Posterior cingulate gyrus (tissue), 11 donors: ENCODE results near the gene COBL.

Source experiments
- DNase-seq, 10 donors: peaks; one replicate each; pipeline versions ENCODE4 v3.0.0 to v3.0.0-alpha.2; 2020 to 2021; ENCODE audit warnings: mixed read lengths in 3 of 10
- intact Hi-C: fragments of 100-400 bp; cut with DNase I; formaldehyde crosslinking; loops from one replicate; pipeline ENCODE4 v1.15.1; 2023

The COBL gene

DNA sequence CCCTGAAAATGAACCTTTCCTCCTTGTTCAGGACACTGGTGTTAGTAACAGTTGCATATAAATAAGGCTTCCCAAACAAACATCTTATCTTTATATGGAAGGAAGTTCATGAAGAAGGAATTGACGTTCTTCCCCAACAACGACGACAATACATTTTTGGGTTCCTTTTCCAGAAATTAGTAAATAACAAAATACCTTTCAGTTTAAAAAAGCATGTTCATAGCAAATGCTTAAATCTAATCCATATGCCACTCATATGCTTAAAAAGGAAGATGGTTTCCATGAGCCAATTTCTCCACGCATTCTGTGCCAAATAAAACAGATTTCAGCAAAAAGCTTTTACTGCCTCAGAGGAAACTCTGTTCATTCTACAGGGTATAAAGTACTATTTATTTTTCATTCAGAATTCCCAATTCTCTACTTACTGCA is 182.6 kb downstream of the COBL start:
- intact Hi-C loops, result no loop called here
- DNase-seq, result no peak

DNA sequence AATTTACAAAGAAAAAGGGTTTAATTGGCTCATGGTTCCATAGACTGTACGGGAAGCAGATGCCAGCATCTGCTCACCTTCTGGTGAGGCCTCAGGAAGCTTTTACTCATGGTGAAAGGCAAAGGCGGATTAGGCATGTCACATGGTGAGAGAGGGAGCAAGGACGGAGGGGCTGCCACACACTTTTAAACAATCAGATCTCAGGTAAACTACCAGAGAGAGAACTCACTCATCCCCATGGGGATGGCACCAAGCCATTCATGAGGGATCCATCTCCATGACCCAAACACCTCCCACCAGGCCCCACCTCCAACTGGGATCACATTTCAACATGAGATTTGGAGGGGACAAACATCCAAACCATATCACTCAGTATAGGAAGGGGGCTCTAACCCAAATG is 183.9 kb downstream of the COBL start:
- intact Hi-C loops, result no loop called here
- no peak for DNase-seq

DNA sequence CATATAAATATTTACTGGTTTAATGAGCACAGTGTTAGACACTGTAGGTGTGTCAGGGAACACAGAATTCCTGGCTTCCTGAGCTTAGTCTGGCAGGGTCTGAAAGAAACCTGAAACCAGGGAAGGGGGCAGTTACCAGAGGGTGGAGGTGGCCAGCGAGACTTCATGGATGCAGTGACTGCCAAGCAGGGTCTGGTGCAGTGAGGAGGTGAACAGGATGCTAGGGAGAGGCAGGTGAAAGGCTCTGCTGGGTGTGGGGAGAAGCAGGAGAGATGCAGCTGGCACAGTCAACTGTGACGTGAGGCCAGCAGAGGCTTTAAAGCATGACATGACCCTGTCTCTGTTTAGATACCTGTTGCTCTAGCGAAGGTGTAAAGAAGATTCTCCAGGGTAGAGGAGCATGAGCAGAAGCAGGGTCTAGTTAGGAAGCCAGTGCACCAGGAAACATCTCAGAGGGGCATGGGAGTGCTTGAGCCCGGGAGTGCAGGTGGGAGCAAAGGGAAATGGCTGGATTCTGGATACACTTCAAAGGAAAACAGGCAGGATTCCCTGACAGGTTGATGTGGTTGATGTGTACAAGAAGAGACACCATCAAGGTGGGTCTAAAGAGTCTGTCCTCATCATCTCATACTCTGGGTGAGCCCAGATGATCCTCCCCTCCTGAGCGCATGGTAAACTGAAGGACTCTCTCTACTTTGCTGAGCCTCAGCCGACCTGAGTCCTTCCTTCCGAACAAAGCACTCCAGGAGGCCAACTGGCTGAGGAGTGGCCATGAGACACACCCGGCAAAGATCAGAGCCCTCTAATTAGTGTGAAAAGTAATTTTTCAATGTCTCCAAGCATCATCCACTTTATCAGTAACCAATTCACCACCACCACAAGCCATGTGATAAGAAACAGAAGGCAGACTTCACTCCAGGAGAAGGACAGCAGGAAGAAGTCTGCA is 186.8 kb downstream of the COBL start:
- intact Hi-C loops, result no loop called here

DNA sequence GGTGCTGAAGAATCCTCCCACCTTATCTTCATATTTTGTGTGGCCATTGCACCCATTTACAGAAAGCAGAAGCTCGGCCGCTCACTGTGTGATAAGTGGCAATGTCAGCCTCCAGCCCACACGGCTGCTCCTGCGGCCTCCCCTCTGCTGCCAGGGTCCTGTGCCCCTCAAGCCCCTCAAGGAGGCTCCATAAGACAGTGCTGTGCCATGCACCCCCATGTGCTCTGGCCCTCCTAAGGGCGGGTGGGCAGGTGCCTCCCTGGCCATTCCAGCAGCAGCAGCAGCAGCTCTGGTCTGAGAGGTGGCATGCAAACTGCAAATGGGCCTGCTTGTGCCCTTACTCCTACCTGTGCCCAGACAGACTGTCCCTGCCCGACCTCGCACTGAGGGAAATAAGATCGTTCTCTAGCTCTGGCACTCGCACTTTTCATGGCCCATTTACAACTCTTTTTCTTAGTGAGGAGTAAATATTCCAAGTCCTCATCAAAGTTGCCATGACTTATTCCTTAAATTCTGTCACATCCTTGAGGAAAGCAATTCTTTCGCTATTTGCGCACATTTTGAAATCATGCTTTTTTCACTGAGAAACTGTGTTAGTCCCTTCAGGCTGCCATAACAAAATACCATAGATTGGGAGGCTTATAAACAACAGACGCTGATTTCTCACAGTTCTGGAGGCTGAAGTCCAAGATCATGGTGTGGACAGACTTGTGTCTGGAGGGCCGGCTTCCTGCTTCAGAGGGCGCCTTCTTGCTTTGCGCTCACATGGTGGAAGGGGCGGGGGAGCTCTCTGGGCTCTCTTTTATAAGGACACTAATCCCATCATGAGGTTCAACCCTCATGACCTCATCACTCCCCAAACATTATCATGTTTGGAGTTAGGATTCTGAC is 187.8 kb downstream of the COBL start:
- peak in 1 of 10 donors; percentile 54 for DNase-seq
- intact Hi-C loops, result no loop called here

More for the DNA sequence above, 186.8 kb downstream of the COBL start:
- peak in 1 of 10 donors; percentile 52 for DNase-seq

DNA sequence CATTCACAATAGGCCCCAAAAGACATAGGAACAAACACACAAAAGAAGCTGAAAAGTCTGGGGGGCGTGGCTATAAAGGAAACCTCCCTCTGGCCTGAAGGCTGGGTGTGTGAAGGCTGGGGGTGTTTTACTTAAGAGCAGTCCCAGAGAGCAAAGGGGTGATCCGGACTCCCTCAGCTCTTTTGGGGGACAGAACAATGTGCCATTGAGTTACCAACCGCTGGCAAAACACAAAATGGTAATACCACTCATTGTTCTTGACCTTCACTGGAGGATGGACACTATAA is 189.0 kb downstream of the COBL start:
- intact Hi-C loops, result no loop called here
- peak in 1 of 10 donors; percentile 16 for DNase-seq

DNA sequence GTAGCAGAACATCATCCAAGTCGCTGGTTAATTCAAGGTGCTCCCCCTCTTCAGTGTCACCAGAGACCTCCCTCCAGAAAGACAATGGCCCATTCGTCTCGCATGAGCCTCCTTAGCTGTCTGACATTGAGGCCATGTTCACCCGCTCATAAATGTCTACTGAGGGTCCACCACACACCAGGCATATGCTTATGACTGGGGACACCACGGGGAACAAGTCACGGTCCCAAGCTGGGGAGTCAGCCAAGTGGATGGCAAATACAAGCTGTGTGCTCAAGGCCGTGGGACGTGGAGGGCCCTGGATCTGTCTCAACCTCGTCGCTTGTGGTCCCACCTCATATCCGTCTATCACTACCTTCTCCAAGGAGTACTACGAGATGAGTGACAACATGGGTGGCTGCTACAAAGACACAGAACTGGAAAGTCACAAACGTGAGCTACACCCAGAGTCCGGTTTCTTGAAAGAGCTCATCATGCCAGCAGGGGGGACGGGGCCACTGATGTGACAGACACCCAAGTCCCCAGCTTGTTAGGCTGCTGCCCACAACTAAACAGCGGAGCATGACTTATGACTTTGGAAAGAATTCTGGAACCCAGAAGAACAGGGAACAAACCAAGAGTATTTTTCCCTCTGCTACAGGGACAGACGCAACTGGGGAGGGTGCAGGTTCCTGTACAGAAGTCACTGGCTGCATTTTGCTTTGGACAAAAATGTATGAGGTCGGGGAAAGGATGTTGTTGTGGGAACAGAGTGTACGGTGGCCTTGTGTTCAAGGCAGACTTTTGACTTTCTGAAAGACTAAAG is 189.6 kb downstream of the COBL start:
- intact Hi-C loops, result no loop called here
- DNase-seq, result no peak

DNA sequence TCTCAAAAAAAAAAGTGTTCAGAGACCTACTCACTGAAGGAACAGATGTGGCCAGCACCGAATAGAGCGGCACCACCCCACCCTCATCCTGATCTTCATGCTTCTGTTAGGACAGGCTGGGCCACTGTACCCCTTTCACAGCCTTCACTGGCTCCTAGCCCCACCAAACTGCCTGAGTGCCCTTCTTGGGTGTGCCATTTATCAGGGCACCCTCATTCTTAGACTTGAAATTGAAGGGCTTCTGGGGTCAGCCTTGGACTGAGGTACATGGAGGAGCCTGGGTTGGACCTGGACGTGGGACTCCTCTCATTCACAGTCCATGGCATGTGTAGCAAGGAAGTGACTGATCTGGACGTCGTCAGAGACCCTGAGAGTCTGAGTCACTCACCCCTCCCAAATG is 190.3 kb downstream of the COBL start:
- DNase-seq, result no peak
- intact Hi-C loops, result no loop called here

DNA sequence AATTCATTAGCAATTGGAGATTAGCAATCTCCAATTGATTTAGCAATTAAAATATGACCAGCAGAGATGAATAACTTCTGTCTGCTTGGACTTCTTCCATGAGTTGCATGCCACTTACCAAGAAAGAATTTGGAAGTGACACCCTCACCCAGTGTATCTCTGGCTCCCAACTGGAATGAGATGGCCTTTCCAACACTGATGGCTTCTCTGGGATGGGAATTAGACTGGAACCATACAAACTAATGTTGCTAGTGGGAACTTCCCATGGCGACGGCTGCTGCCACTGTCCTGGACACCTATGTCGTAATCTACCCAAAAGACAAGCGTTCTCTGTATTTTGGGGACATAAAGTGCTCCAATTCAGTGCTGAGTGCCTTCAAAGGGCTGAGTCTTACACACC is 192.3 kb downstream of the COBL start:
- no peak for DNase-seq
- intact Hi-C loops, result loop anchor here (5.0 kb wide), 1 partner anchor 37 kb away; no protein-coding TSS in a partner anchor

DNA sequence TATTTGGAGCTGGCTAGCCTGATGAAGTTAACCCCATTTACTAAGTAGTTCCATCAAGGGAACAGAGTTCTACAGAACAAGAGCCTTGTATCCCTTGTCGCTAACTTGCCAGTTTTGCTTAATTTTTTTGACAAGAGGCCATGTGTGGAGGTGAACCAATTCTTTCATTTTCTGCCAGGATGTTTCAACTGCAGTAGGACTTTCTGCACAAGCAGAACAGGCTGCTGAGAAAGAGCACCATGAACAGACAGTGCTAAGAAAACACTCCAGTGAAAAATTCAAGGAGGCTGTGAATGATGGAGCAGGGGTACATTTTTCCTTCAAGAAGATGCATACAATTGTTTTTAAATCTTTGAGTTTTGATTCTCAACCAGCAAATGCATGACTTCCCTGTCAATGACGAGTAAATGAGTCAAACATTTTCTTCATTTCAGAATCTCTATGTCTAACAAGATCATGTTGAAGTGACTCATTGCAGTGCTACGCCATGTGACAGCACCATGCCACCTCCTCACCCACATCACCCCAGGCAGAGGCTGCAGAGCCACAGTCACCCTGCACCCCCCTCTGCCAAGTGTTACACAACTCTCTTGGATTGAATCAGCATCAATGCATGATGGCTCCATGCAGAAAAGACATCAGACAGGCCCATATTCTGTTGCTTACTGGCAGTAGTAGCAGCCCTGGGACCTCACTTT is 193.1 kb downstream of the COBL start:
- peak; percentile 44 to 93 (median 56) for DNase-seq

DNA sequence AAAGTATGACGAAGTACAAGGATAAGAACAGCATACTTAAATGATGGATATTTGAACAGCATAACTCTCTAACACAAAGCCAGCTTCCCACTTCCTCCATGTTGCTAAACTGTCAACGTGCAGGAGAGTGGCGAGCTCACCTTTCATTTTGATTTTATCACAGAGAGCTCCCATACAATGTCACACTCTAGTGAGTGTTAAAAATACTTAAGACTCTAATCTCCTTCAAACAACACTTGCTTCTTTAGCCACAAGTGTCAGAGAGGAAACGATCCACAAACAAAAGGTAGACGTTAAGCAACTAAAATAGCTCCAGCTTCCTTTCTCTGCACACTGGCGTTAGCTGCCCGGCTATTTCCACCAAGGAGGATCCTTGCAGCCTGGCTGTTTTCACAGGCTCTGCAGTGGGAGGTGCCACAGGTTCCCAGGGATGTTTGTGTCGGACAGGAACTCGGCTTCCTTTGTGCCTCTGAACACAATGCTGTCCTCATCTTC is 194.6 kb downstream of the COBL start:
- intact Hi-C loops, result loop anchor here (5.0 kb wide), 1 partner anchor 35 kb away; no protein-coding TSS in a partner anchor

More for the DNA sequence above, 193.1 kb downstream of the COBL start:
- intact Hi-C loops, result loop anchor here (5.0 kb wide), 1 partner anchor 36 kb away; no protein-coding TSS in a partner anchor

DNA sequence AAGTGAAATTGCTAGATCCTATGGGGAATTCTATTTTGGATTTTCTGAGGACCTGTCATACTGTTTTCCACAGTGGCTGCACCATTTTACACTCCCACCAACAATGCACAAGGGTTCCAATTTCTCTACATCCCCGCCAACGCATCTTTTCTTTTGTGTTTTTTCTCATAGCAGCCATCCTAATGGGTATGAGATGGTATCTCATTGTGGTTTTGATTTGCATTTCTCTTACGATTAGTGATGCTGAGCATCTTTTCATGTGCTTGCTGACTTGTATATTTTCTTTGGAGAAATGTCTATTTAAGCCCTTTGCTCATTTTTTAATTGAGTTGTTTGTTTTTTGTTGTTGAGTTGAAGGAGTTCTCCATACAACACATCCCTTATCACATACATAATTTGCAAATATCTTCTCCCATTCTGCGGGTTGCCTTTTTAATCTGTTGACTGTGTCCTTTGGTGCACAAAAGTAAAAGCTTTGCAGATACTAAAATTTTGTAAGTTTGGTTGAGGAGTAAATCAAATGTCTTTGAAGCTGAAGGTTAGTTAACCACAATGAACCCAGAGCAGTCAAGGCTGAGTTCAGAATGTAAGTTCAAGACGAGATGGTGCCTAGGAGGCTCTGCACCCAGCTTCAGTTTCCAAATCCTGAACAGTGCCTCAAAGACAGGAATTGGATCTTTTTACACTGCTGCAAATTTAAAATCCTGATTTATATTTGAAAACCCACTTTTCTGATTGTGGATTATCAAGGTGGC is 195.4 kb downstream of the COBL start:
- intact Hi-C loops, result loop anchor here (5.0 kb wide), 1 partner anchor 34 kb away; no protein-coding TSS in a partner anchor
- DNase-seq, result no peak

More for the DNA sequence above, 194.6 kb downstream of the COBL start:
- no peak for DNase-seq

DNA sequence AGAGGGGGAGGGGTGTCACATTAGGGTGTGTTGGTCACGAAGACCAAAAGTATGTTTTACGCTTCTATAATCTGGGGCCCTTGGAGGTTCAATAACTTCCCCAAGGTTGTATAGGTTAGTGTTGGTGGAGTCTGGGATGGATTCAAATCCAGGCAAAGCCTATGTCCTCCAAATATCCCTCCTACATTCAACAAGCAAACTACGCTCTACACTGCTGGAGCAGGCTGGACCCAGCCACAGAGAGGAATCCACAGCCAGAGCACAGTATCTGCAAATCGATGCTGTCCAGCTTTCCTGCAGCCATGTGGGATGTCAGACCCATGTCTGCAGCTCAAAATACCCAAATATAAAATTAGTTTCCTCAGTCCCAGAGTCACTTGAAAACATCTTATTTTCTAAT is 198.0 kb downstream of the COBL start:
- intact Hi-C loops, result no loop called here
- DNase-seq, result no peak

DNA sequence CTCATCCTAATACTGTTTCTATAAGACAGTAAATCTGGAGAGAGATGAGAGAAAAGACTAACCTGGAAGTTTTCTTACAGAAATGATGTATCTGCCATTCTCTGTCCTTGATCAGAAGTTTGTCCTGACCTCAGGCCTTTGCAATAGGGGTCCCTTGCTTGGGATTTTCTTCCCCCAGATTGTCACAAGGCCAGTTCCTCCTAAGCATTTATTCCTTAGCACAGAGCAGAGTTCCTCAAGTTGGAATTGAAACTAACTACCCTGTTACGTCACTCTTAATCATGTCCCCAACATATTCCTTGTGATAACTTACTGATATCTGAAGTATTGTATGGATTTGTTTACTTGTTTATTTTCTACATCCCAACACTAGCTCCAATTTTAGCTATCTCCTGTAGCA is 202.1 kb downstream of the COBL start:
- intact Hi-C loops, result no loop called here
- no peak for DNase-seq

DNA sequence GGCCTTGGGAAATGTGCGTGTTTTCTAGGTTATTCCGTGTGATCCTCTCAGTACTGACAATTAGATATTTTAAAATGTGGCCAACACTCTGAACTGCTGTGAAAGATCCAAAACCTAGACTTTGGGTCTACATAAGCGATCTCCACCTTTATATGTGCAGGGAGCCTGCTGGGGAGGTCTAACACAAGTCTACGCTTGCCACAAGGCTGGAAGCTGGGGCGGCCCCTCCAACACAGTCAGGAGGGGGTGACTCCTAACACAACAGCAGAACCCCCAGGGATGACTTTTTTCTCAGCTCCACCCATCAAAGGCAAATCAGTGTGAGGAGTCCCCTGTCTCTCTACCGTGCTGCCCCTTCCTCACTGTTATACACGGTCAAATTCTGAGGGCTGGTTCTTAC is 202.6 kb downstream of the COBL start:
- intact Hi-C loops, result no loop called here
- no peak for DNase-seq

DNA sequence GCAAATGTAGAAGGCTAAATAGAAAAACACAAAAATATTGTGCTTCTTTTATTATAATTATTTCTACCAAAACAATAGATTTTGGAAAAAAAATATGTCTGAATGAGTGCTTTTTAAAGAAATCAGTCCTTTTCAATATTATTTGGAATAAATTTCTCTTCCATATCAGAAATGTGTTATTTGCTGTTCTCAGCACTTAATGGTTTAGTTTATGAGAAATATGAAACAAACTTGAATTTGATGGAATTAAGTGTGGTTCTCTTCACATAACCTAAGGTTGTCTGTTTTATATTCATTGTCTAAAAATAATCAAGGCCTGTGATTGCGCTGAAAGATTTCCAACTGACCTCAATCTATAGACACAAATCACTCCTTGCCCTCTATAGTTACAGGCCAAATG is 203.0 kb downstream of the COBL start:
- no peak for DNase-seq
- intact Hi-C loops, result no loop called here

DNA sequence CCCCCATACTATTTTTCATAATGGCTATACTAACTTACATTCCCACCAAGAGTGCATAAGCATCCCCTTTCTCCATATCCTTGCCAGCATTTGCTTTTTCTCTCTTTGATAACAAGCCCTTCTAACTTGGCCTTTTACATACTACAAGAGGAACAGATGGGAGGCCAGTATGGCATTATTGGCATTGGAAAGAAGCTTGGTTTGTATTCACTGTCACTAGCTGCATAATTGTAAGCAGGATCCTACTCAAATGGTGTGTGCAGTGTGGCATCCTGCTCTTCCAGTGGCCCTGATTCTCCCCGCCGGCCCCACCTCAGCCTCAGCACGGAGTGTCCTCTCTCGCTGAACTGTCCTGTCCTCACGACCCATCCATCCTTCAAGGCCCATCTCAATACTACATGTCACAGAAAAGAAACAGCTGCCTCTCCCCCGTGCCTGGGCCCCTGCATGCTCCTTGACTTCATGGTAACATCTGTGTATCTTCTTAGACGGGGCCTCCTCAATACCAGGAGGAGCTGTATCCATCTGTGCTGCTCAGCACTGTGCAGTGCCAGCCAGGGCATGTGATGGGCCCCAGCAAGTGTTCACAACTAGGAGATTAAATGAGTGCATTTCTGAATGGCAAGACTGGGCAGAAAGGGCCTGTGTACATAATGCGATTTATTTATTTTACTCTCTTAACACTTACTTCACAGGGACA is 205.2 kb downstream of the COBL start:
- DNase-seq, result no peak
- intact Hi-C loops, result no loop called here

DNA sequence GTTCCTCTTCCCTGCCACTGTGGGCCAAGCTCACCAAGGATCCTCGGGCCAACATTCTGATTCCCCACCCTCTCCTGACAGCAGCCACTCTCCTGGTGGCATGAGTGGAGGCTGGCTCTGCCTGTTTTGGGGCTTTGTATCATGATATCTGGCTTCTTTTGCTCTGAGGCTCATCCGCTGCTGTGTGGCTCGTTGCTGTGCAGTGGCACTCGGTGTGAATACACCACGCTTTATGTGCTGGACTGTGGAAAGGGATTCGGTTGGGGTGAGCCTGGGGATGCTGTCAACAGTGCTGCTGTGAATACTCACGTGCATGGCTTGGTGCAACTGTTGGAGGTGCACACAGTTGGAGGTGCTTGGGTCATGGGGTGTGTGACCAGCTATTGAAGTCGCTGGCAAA is 208.5 kb downstream of the COBL start:
- no peak for DNase-seq
- intact Hi-C loops, result no loop called here

DNA sequence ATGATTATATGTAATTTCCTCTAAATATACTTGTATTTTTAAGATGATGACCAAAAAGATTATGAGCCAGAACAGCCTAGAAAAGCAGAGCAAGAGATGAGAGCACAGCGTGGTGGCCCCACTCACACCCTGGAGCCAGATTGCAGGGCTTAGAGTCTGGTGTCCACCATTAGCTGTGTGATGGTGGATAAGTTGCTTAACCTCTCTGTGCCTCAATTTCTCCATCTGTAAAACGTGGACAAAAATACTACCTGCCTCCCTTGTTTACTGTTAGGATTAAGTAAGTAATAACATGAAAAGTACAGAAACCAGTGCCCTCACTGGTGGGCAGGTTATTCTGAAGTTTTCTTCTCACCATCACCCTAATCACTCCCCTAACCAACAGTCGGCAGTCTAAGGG is 212.3 kb downstream of the COBL start:
- DNase-seq, result no peak
- intact Hi-C loops, result no loop called here
